B cell (primary cell): ENCODE results near the gene PLEKHJ1. TPM values are rescaled to one million over a fixed set of nuclear protein-coding genes. Genes with fewer than 3 reads are reported as not detected.

Source experiments
- ATAC-seq: fragments of 200-7000 bp; cut with Tn5 transposase; one replicate; pipeline ENCODE4 v1.10.0; 2021; ENCODE audit warnings: low read depth, mild to moderate bottlenecking, moderate number of reproducible peaks, moderate library complexity
- CTCF ChIA-PET: fragments of 350-600 bp; sonication (Branson Sonifier 250); formaldehyde crosslinking; loops from one replicate; lab custom pipeline; 2021; ENCODE audit warnings: antibody characterized with exemption, inconsistent platforms; lab: Charles Lee
- POLR2A ChIA-PET: fragments of 350-600 bp; sonication (Branson Sonifier 250); formaldehyde crosslinking; loops from one replicate; lab custom pipeline; 2021; ENCODE audit warnings: antibody characterized with exemption; lab: Charles Lee
- DNase-seq: peaks from one replicate; pipeline ENCODE4 v3.0.0; 2013
- H2AFZ ChIP-seq: 2 replicates; pipeline ENCODE4 v1.6.1; 2012; ENCODE audit warnings: mild to moderate bottlenecking, low read depth, low read length; ENCODE audit not compliant: insufficient read depth, poor library complexity, severe bottlenecking
- H3K27ac ChIP-seq, 2 donors: 1 replicate in 1 of 2; 2 replicates in 1 of 2; pipeline ENCODE4 v1.5.1; 2012 to 2013; ENCODE audit warnings: low read length in 2 of 2, mild to moderate bottlenecking in 2 of 2, moderate library complexity in 1 of 2
- H3K27me3 ChIP-seq, 4 experiments: fragments of 200-600 bp in 1 of 4; sonication (generic) in 1 of 4; replicated peaks in 1 of 4; 1 replicate in 2 of 4; 2 replicates in 2 of 4; pipeline versions ENCODE4 v1.6.1 to v1.7.0; 2013 to 2016; ENCODE audit warnings: low read length in 3 of 4, mild to moderate bottlenecking in 2 of 4, mixed read lengths in 1 of 4, moderate library complexity in 1 of 4; ENCODE audit not compliant: insufficient read depth in 4 of 4, control insufficient read depth in 3 of 4; ENCODE audit errors: control extremely low read depth in 1 of 4
- H3K36me3 ChIP-seq, 2 experiments: replicated peaks in 1 of 2; 1 replicate in 1 of 2; 2 replicates in 1 of 2; pipeline versions ENCODE4 v1.6.1 to v1.7.1; 2013; ENCODE audit warnings: low read length in 1 of 2; ENCODE audit not compliant: insufficient read depth in 2 of 2, control insufficient read depth in 1 of 2; ENCODE audit errors: control extremely low read depth in 1 of 2, extremely low read depth in 1 of 2
- H3K4me1 ChIP-seq, 2 donors: fragments of 200-600 bp in 1 of 2; sonication (generic) in 1 of 2; 1 replicate in 1 of 2; 2 replicates in 1 of 2; pipeline versions ENCODE4 v1.5.1 to v1.6.1; 2013 to 2017; ENCODE audit warnings: low read length in 2 of 2; ENCODE audit not compliant: control insufficient read depth in 2 of 2, insufficient read depth in 2 of 2
- H3K4me2 ChIP-seq: replicated peaks from 2 replicates; pipeline ENCODE3; 2012; ENCODE audit warnings: mild to moderate bottlenecking, low read depth, low read length; ENCODE audit not compliant: poor library complexity, severe bottlenecking
- H3K4me3 ChIP-seq, 5 experiments: fragments of 200-600 bp in 1 of 5; sonication (generic) in 1 of 5; 1 replicate in 3 of 5; 2 replicates in 2 of 5; pipeline versions ENCODE4 v1.5.1 to v1.7.0; 2011 to 2016; ENCODE audit warnings: low read length in 4 of 5, mild to moderate bottlenecking in 4 of 5, low read depth in 2 of 5, control low read depth in 1 of 5, moderate library complexity in 1 of 5; ENCODE audit not compliant: insufficient read depth in 1 of 5; ENCODE audit errors: control extremely low read depth in 1 of 5, extremely low read depth in 1 of 5
- H3K79me2 ChIP-seq: fragments of 200-600 bp; sonication (generic); one replicate; pipeline ENCODE4 v1.6.0; 2016; ENCODE audit warnings: low read length; ENCODE audit not compliant: control insufficient read depth, insufficient read depth
- H3K9ac ChIP-seq: fragments of 200-600 bp; sonication (generic); 2 replicates; pipeline ENCODE4 v1.6.1; 2017; ENCODE audit warnings: mild to moderate bottlenecking, low read length, moderate library complexity
- H3K9me3 ChIP-seq, 3 donors: one replicate each; pipeline versions ENCODE4 v1.6.1 to v1.7.1; 2013; ENCODE audit warnings: low read length in 2 of 3; ENCODE audit not compliant: control insufficient read depth in 2 of 3, insufficient read depth in 1 of 3; ENCODE audit errors: control extremely low read depth in 1 of 3
- H4K20me1 ChIP-seq: 2 replicates; pipeline ENCODE4 v1.6.0; 2012; ENCODE audit warnings: mild to moderate bottlenecking, low read length; ENCODE audit not compliant: insufficient read depth, control insufficient read depth, poor library complexity, severe bottlenecking
- H3K27ac Mint-ChIP-seq: one replicate; pipeline ENCODE4 v1.8.0; 2021; ENCODE audit warnings: mixed read lengths
- H3K27me3 Mint-ChIP-seq: one replicate; pipeline ENCODE4 v1.8.0; 2021; ENCODE audit warnings: mixed read lengths
- H3K4me1 Mint-ChIP-seq: one replicate; pipeline ENCODE4 v1.8.0; 2021; ENCODE audit warnings: mixed read lengths
- H3K4me3 Mint-ChIP-seq: one replicate; pipeline ENCODE4 v1.8.0; 2021; ENCODE audit warnings: mixed read lengths
- H3K9me3 Mint-ChIP-seq: one replicate; pipeline ENCODE4 v1.8.0; 2022; ENCODE audit warnings: mixed read lengths; ENCODE audit not compliant: insufficient read depth
- EZH2 ChIP-seq: IDR thresholded peaks from 2 replicates; pipeline ENCODE4 v1.6.1; 2012; ENCODE audit warnings: borderline replicate concordance, low read depth, mild to moderate bottlenecking, moderate library complexity, low read length; ENCODE audit not compliant: insufficient read depth, poor library complexity, severe bottlenecking
- WGBS: methylation state at CpG from one replicate; pipeline ENCODE4 v1.1.5; 2013; ENCODE audit warnings: missing lambda C conversion rate; ENCODE audit not compliant: insufficient coverage; 5-methylcytosine and 5-hydroxymethylcytosine counted together
- intact Hi-C: fragments of 100-400 bp; cut with micrococcal nuclease; formaldehyde crosslinking; loops from one replicate; pipeline ENCODE4 v1.10.0; 2022
- polyA plus RNA-seq: library from polyadenylated mRNA; depleted of rRNA; stranded (reverse); fragments of >200 nt; gene quantifications from 2 replicates; pipeline ENCODE4 v1.2.3, GENCODE V29; 2012
- total RNA-seq, 2 donors: library from RNA; stranded (reverse); fragments of 120-200 nt in 1 of 2; gene quantifications; 1 replicate in 1 of 2; 2 replicates in 1 of 2; pipeline versions ENCODE4 v1.2.3 to v1.2.4, GENCODE V29; 2013 to 2022
- TF ChIP-seq, protein P1 (sequence below): fragments of 200-600 bp; IDR thresholded peaks from one replicate; pipeline ENCODE4 v1.8.0; 2022; ENCODE audit warnings: antibody characterized with exemption, mild to moderate bottlenecking

PLEKHJ1 gene
- total and polyA plus RNA-seq, 2 donors (not counting 1 experiment from before 2014, with no cell fraction given): 86.7 to 117 TPM

DNA sequence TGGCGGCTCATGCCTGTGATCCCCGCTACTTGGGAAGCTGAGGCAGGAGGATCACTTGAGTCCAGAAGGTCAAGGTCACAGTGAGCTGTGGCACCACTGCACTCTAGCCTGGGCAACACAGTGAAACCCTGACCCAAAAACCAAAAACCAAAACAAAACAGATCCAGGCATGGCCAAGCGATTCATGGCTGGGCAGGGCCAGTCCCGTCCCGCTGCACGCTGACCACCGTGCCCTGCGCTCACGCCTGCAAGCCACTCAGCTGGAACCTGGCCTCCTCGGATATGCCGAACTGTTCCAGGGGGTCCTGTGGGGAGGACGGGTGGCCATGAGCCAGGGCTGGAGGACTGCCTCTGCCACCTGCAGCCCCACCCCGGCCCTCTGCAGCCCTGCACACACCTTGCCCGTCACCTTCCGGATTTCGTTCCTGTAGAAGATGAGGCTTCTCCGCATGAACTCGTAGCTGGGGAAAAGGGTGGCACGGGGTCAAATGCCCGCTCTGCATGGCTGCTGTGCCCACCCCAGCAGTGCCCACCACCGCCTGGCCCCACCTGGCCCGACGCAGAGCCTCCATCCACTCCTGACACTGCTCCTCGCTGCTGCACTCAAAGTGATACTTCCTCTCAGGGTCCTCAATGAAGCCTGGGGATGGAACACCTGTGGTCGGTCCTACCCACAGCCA lies 2.4 kb downstream of the PLEKHJ1 start:
- TF ChIP-seq EZH2: no peak
- TF ChIP-seq, protein P1, sequence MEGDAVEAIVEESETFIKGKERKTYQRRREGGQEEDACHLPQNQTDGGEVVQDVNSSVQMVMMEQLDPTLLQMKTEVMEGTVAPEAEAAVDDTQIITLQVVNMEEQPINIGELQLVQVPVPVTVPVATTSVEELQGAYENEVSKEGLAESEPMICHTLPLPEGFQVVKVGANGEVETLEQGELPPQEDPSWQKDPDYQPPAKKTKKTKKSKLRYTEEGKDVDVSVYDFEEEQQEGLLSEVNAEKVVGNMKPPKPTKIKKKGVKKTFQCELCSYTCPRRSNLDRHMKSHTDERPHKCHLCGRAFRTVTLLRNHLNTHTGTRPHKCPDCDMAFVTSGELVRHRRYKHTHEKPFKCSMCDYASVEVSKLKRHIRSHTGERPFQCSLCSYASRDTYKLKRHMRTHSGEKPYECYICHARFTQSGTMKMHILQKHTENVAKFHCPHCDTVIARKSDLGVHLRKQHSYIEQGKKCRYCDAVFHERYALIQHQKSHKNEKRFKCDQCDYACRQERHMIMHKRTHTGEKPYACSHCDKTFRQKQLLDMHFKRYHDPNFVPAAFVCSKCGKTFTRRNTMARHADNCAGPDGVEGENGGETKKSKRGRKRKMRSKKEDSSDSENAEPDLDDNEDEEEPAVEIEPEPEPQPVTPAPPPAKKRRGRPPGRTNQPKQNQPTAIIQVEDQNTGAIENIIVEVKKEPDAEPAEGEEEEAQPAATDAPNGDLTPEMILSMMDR: no peak
- Histone ChIP-seq H3K9me3 (no peaks in the 10 kb centered on the region), H3K79me2 (peaks cover 81% of the 10 kb centered on the region), H3K27ac (no peak overlapping the region), H3K36me3 (peaks cover 0 to 53% of the 10 kb centered on the region in 2 experiments), H4K20me1 (peaks cover 82% of the 10 kb centered on the region), H3K9ac (no peak overlapping the region), H2AFZ (no peak overlapping the region), H3K4me1 (peaks cover 27 to 44% of the 10 kb centered on the region in 2 donors), H3K4me3 (no peak overlapping the region), H3K27me3 (no peaks in the 10 kb centered on the region), H3K4me2 (no peak overlapping the region)
- no peaks in the 10 kb centered on the region for H3K9me3 Mint-ChIP-seq
- intact Hi-C loops: no loop called here
- ATAC-seq (no peak), DNase-seq (no peak)
- peaks cover 43% of the 10 kb centered on the region for H3K4me1 Mint-ChIP-seq
- POLR2A ChIA-PET: interaction anchor here (0.6 to 2.5 kb wide), 2 partner anchors 25 to 291 kb away, joined by 5 to 10 read pairs; no protein-coding TSS in a partner anchor
- CTCF ChIA-PET: interaction anchor here (1.2 to 2.3 kb wide), 3 partner anchors 25 to 82 kb away, joined by 3 to 9 read pairs (median 5); partner anchors contain the start of gene AP3D1
- no peaks in the 10 kb centered on the region for H3K27me3 Mint-ChIP-seq
- H3K4me3 Mint-ChIP-seq: peak overlapping the region; percentile 93
- WGBS: 86% methylated on average over 25 of the region's 25 CpGs
- H3K27ac Mint-ChIP-seq: peak overlapping the region; percentile 37
